OCI-LY1 (cell line): ENCODE data around the gene IL5.
"Not testable (repeated sequence)": the region's sequence is repeated elsewhere in the genome, so short reads cannot be mapped to it uniquely, and the experiment has no call there.

ENCODE experiments used
- CTCF ChIP-seq: fragments of 200-600 bp; sonication (generic), shearing (Covaris generic); IDR thresholded peaks from 2 replicates; pipeline ENCODE4 v1.5.1; 2017; ENCODE audit warnings: mild to moderate bottlenecking, antibody characterized with exemption, low read length, moderate library complexity, mixed read lengths
- EZH2 ChIP-seq: fragments of 200-600 bp; sonication (generic), shearing (Covaris generic); IDR thresholded peaks from 2 replicates; pipeline ENCODE4 v1.8.0; 2017; ENCODE audit warnings: borderline replicate concordance, mixed run types, mild to moderate bottlenecking, antibody characterized with exemption, low read length, moderate library complexity, mixed read lengths

DNA sequence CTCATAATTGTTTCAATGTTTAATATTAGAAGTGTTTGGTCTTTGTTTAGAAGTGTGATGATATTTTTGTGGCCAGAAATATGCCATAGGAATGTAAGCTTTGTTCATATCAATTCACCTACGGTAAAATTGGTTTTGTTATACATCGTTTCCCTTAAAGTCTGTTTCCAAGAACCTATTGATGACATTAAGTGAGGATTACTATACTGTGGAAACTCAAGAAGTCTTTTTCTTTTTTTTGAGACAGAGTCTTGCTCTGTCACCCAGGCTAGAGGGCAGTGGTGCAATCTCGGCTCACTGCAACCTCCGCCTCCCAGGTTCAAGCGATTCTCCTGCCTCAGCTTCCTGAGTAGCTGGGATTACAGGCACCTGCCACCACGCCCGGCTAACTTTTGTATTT lies 5.5 kb upstream of the IL5 start:
- not testable (repeated sequence) for TF ChIP-seq CTCF, EZH2
